HG03280 (cell line): ENCODE measurements around the gene CGNL1.

Experiments used
- ATAC-seq: cut with Tn5 transposase; IDR thresholded peaks from one replicate; pipeline ENCODE4 v1.9.1; 2021; ENCODE audit warnings: mild to moderate bottlenecking, moderate library complexity; ENCODE audit not compliant: unreplicated experiment

Gene CGNL1

GRCh38 chr15:57518779-57519405 is 142.6 kb downstream of the CGNL1 start:
- ATAC-seq, result no peak

- no peak for ATAC-seq
These were observed 143.5 kb downstream of the CGNL1 start for GRCh38 chr15:57519806-57520205.

- ATAC-seq, result no peak
These were observed 145.2 kb downstream of the CGNL1 start for GRCh38 chr15:57521503-57521902.

GRCh38 chr15:57522148-57522547 is 145.8 kb downstream of the CGNL1 start:
- no peak for ATAC-seq

GRCh38 chr15:57525581-57525980 is 149.3 kb downstream of the CGNL1 start:
- ATAC-seq, result no peak

GRCh38 chr15:57526076-57526475 is 149.8 kb downstream of the CGNL1 start:
- no peak for ATAC-seq

GRCh38 chr15:57526615-57527014 is 150.3 kb downstream of the CGNL1 start:
- ATAC-seq, result no peak

- no peak for ATAC-seq
These were observed 151.2 kb downstream of the CGNL1 start for GRCh38 chr15:57527382-57528091.

GRCh38 chr15:57528940-57529565 is 152.7 kb downstream of the CGNL1 start:
- no peak for ATAC-seq

GRCh38 chr15:57529748-57530147 is 153.4 kb downstream of the CGNL1 start:
- ATAC-seq, result no peak

GRCh38 chr15:57532731-57533447 is 156.6 kb downstream of the CGNL1 start:
- ATAC-seq, result no peak

GRCh38 chr15:57533448-57533799 is 157.1 kb downstream of the CGNL1 start:
- no peak for ATAC-seq

- no peak for ATAC-seq
These were observed 158.0 kb downstream of the CGNL1 start for GRCh38 chr15:57534281-57534680.

- ATAC-seq, result no peak
These were observed 160.8 kb downstream of the CGNL1 start for GRCh38 chr15:57537072-57537471.

- no peak for ATAC-seq
These were observed 161.4 kb downstream of the CGNL1 start for GRCh38 chr15:57537488-57538264.

- no peak for ATAC-seq
These were observed 161.9 kb downstream of the CGNL1 start for GRCh38 chr15:57538265-57538529.

GRCh38 chr15:57538821-57539220 is 162.5 kb downstream of the CGNL1 start:
- no peak for ATAC-seq

- ATAC-seq, result no peak
These were observed 163.9 kb downstream of the CGNL1 start for GRCh38 chr15:57540211-57540610.

GRCh38 chr15:57540736-57541135 is 164.4 kb downstream of the CGNL1 start:
- ATAC-seq, result no peak

GRCh38 chr15:57541271-57541670 is 165.0 kb downstream of the CGNL1 start:
- ATAC-seq, result no peak

- ATAC-seq, result no peak
These were observed 165.7 kb downstream of the CGNL1 start for GRCh38 chr15:57541805-57542504.
